Measurements from ENCODE around the gene HBS1L. TPM values are rescaled to one million over a fixed set of nuclear protein-coding genes. Genes with fewer than 3 reads are reported as not detected.

Gene HBS1L
- total and polyA plus RNA-seq, 9 of the 15 experiments (the other 6 are each of a cell fraction or from before 2014, with no cell fraction given), result 101 to 199 (median 145) TPM

DNA sequence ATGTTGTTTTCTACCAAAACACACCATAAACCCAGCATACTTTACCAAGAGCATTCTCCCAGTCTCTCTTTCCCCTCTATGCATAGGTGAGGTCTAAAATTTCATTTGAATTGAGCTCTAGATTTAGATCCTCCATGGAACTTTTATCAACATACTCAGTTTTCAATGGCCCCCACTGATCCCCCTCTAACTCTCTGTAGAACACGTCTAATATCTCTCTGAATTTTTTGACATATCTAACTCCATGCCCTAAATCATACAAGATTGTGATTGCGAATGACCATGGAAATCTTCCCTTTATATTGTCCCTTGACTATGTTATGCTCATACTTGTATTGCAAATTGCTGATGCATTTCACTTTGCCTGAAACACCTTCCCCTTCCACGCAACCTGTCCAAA is 38.1 kb upstream of the HBS1L start (continued):
- TF ChIP-seq E2F8 (IDR thresholded peaks at IDR 0.05; ENCODE audit: low read depth, partially characterized antibody) (no peak), ZNF764 (CRISPR knock-in tag; IDR thresholded peaks at IDR 0.05; ENCODE audit: low read depth) (no peak), ZNF217 (CRISPR knock-in tag; IDR thresholded peaks at IDR 0.05) (no peak), ZNF311 (CRISPR knock-in tag; IDR thresholded peaks at IDR 0.05) (peak; percentile 77; the same call in 1 of the 2 replicates)
- TF ChIP-seq, protein P1, sequence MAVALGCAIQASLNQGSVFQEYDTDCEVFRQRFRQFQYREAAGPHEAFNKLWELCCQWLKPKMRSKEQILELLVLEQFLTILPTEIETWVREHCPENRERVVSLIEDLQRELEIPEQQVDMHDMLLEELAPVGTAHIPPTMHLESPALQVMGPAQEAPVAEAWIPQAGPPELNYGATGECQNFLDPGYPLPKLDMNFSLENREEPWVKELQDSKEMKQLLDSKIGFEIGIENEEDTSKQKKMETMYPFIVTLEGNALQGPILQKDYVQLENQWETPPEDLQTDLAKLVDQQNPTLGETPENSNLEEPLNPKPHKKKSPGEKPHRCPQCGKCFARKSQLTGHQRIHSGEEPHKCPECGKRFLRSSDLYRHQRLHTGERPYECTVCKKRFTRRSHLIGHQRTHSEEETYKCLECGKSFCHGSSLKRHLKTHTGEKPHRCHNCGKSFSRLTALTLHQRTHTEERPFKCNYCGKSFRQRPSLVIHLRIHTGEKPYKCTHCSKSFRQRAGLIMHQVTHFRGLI (CRISPR knock-in tag; IDR thresholded peaks at IDR 0.05), result peak; percentile 33; the same call in 1 of the 2 replicates

- in situ Hi-C loops (cut with MboI) (no loop called here), intact Hi-C loops (cut with micrococcal nuclease) (loop anchor here (5.0 kb wide), 1 partner anchor 346 kb away; no protein-coding TSS in a partner anchor)
- POLR2A ChIA-PET, result no interaction called here
- H3K79me2 ChIP-seq (ENCODE audit: control insufficient read depth, insufficient read depth, low read length), result no peaks in the 10 kb centered on the region
- no peaks in the 10 kb centered on the region for H3K9me3 ChIP-seq (replicated peaks; ENCODE audit: control insufficient read depth, insufficient read depth, low read depth, low read length)
- peak overlapping the region; percentile 7; the same call in 1 of the 2 replicates for H3K4me2 ChIP-seq (ENCODE audit: insufficient read depth, low read length)
- no peaks in the 10 kb centered on the region for H3K36me3 ChIP-seq (ENCODE audit: control insufficient read depth, insufficient read depth, low read length)
- no peaks in the 10 kb centered on the region for H3K9me1 ChIP-seq (ENCODE audit: control insufficient read depth, insufficient read depth, low read length)
- no peak overlapping the region for H3K9ac ChIP-seq (ENCODE audit: insufficient read depth in 1 of 2, low read depth in 2 of 2, low read length in 2 of 2)
- H2AFZ ChIP-seq (ENCODE audit: low read depth, low read length), result no peak overlapping the region; the same call in 1 of the 2 replicates
- ATAC-seq (peak; percentile 6; the same call in 2 of the 3 replicates), DNase-seq (ENCODE audit: extremely low read depth in 1 of 4, low spot score in 3 of 4) (peak in 3 of 4 experiments; percentile 46 to 57 (median 55)), FAIRE-seq (no peak)
- no TSS peak for BruUV-seq (replicated peaks)
- H3K27me3 ChIP-seq (ENCODE audit: control insufficient read depth in 2 of 2, insufficient read depth in 2 of 2, low read length in 2 of 2), result no peaks in the 10 kb centered on the region
- WGBS (ENCODE audit: insufficient coverage, low coverage, missing lambda C conversion rate), result 9% methylated on average over 2 of the region's 2 CpGs
- no peak overlapping the region for H3K27ac ChIP-seq (ENCODE audit: extremely low read depth, low read depth, low read length)
- CTCF ChIA-PET (ENCODE audit: low intra/inter-chr PET ratio), result interaction anchor here (0.5 to 0.6 kb wide), 2 partner anchors 56 to 552 kb away, joined by 3 read pairs; no protein-coding TSS in a partner anchor
- H4K20me1 ChIP-seq (replicated peaks; ENCODE audit: control insufficient read depth, insufficient read depth, low read length), result no peaks in the 10 kb centered on the region
- H3K4me1 ChIP-seq (replicated peaks in 1 of 2; ENCODE audit: control insufficient read depth in 2 of 2, insufficient read depth in 2 of 2, low read length in 2 of 2), result peaks cover 23 to 79% of the 10 kb centered on the region in 2 experiments
- H3K4me3 ChIP-seq, result no peak overlapping the region
- no peak for TF ChIP-seq MEF2D (tag; conservative IDR thresholded peaks at IDR 0.05; ENCODE audit: low read depth)
- peak; percentile 77; the same call in 1 of the 2 replicates for TF ChIP-seq JUND (IDR thresholded peaks at IDR 0.05; ENCODE audit: borderline replicate concordance, low read depth, low read length)
- peak; percentile 64; the same call in 1 of the 3 replicates for TF ChIP-seq JUND (tag; IDR thresholded peaks at IDR 0.05; ENCODE audit: borderline replicate concordance, low read depth, low read length)
- TF ChIP-seq, protein P2, sequence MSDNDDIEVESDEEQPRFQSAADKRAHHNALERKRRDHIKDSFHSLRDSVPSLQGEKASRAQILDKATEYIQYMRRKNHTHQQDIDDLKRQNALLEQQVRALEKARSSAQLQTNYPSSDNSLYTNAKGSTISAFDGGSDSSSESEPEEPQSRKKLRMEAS (CRISPR knock-in tag; IDR thresholded peaks at IDR 0.05), result no peak
- TF ChIP-seq SIN3B (IDR thresholded peaks at IDR 0.05; ENCODE audit: low read depth), result no peak
- TF ChIP-seq RBM17 (IDR thresholded peaks at IDR 0.05; ENCODE audit: borderline replicate concordance, low read depth, low read length), result no peak
- TF ChIP-seq ZEB2 (IDR thresholded peaks at IDR 0.05), result peak; percentile 63; the same call in 1 of the 2 replicates
- TF ChIP-seq OTX1 (CRISPR knock-in tag; IDR thresholded peaks at IDR 0.05), result no peak
- TF ChIP-seq CBFA2T3 (IDR thresholded peaks at IDR 0.05), result peak; percentile 38; the same call in 1 of the 2 replicates
- no peak for TF ChIP-seq U2AF2 (optimal IDR thresholded peaks at IDR 0.05; ENCODE audit: low read depth, low read length)
- TF ChIP-seq, protein P3, sequence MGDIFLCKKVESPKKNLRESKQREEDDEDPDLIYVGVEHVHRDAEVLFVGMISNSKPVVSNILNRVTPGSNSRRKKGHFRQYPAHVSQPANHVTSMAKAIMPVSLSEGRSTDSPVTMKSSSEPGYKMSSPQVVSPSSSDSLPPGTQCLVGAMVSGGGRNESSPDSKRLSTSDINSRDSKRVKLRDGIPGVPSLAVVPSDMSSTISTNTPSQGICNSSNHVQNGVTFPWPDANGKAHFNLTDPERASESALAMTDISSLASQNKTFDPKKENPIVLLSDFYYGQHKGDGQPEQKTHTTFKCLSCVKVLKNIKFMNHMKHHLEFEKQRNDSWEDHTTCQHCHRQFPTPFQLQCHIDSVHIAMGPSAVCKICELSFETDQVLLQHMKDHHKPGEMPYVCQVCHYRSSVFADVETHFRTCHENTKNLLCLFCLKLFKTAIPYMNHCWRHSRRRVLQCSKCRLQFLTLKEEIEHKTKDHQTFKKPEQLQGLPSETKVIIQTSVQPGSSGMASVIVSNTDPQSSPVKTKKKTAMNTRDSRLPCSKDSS (IDR thresholded peaks at IDR 0.05; ENCODE audit: low read depth, partially characterized antibody), result no peak
Observed at GRCh38 chr6:135090819-135091218, 36.2 kb upstream of the HBS1L start.
